H1 (cell line): ENCODE results near the gene PAQR4. TPM values are rescaled to one million over a fixed set of nuclear protein-coding genes. Genes with fewer than 3 reads are reported as not detected.

Source experiments
- CTCF ChIA-PET: fragments of 300-600 bp; sonication (Branson Sonifier 250); formaldehyde crosslinking; loops from one replicate; lab custom pipeline; 2021; ENCODE audit not compliant: partially characterized antibody; lab: Charles Lee
- POLR2A ChIA-PET: fragments of 300-600 bp; sonication (Branson Sonifier 250); formaldehyde crosslinking; loops from one replicate; lab custom pipeline; 2021; ENCODE audit warnings: inconsistent platforms; ENCODE audit not compliant: partially characterized antibody; lab: Charles Lee
- DNase-seq, 2 experiments: peaks; one replicate each; pipeline versions ENCODE4 v3.0.0 to v3.0.0-alpha.2; 2010 to 2022; ENCODE audit warnings: low spot score in 2 of 2, low read depth in 1 of 2, mixed read lengths in 1 of 2
- FAIRE-seq: peaks from 2 replicates; lab custom pipeline; 2011; peaks lifted over from hg19 to GRCh38; lab: Jason Lieb, UNC
- H2AFZ ChIP-seq: 2 replicates; pipeline ENCODE4 v1.8.1; 2012; ENCODE audit warnings: low read length, inconsistent platforms
- H2AK5ac ChIP-seq: 2 replicates; pipeline ENCODE4 v1.6.1; 2013; ENCODE audit warnings: low read depth, low read length
- H2BK120ac ChIP-seq: replicated peaks from 2 replicates; pipeline ENCODE3; 2013; ENCODE audit warnings: low read depth, low read length, inconsistent platforms
- H2BK12ac ChIP-seq: 2 replicates; pipeline ENCODE4 v1.6.1; 2013; ENCODE audit warnings: low read depth, low read length
- H2BK15ac ChIP-seq: 2 replicates; pipeline ENCODE4 v1.6.1; 2013; ENCODE audit warnings: low read length
- H2BK20ac ChIP-seq: 2 replicates; pipeline ENCODE4 v1.6.1; 2013; ENCODE audit warnings: low read length
- H2BK5ac ChIP-seq: 2 replicates; pipeline ENCODE4 v1.6.1; 2013; ENCODE audit warnings: low read depth, low read length
- H3K14ac ChIP-seq: 2 replicates; pipeline ENCODE4 v1.6.1; 2013; ENCODE audit warnings: inconsistent platforms; ENCODE audit not compliant: insufficient read length
- H3K18ac ChIP-seq: 2 replicates; pipeline ENCODE4 v1.6.1; 2013; ENCODE audit warnings: low read length; ENCODE audit errors: extremely low read depth
- H3K23ac ChIP-seq: 2 replicates; pipeline ENCODE4 v1.6.1; 2013; ENCODE audit warnings: inconsistent platforms; ENCODE audit not compliant: insufficient read length
- H3K23me2 ChIP-seq: 2 replicates; pipeline ENCODE4 v1.6.1; 2013; ENCODE audit warnings: low read depth, low read length
- H3K27ac ChIP-seq: 2 replicates; pipeline ENCODE4 v1.6.1; 2011; ENCODE audit warnings: low read depth, low read length, inconsistent platforms
- H3K27me3 ChIP-seq, 4 experiments: replicated peaks in 1 of 4; 1 replicate in 1 of 4; 2 replicates in 3 of 4; pipeline versions ENCODE4 v1.6.1 to v1.8.1; 2011 to 2013; ENCODE audit warnings: low read length in 3 of 4, mild to moderate bottlenecking in 3 of 4, inconsistent platforms in 2 of 4, mixed read lengths in 2 of 4, moderate library complexity in 1 of 4; ENCODE audit not compliant: control insufficient read depth in 3 of 4, insufficient read depth in 3 of 4; ENCODE audit errors: extremely low read depth in 1 of 4
- H3K36me3 ChIP-seq, 4 experiments: 2 replicates each; pipeline versions ENCODE4 v1.6.1 to v1.8.1; 2011 to 2013; ENCODE audit warnings: mild to moderate bottlenecking in 4 of 4, low read length in 3 of 4, moderate library complexity in 2 of 4, control low read depth in 1 of 4, inconsistent platforms in 1 of 4; ENCODE audit not compliant: insufficient read depth in 4 of 4, control insufficient read depth in 2 of 4
- H3K4ac ChIP-seq: replicated peaks from 2 replicates; pipeline ENCODE3; 2013; ENCODE audit warnings: low read length, low read depth, mixed read lengths, inconsistent platforms; ENCODE audit not compliant: insufficient read length
- H3K4me1 ChIP-seq, 4 experiments: replicated peaks in 1 of 4; 1 replicate in 1 of 4; 2 replicates in 3 of 4; pipeline versions ENCODE4 v1.6.1 to v1.8.1; 2011 to 2013; ENCODE audit warnings: low read length in 3 of 4, inconsistent platforms in 2 of 4, mixed read lengths in 1 of 4; ENCODE audit not compliant: insufficient read depth in 4 of 4, control insufficient read depth in 3 of 4
- H3K4me2 ChIP-seq, 2 experiments: 2 replicates each; pipeline versions ENCODE4 v1.6.1 to v1.8.1; 2011 to 2013; ENCODE audit warnings: low read depth in 2 of 2, low read length in 2 of 2, control low read depth in 1 of 2, inconsistent platforms in 1 of 2, mild to moderate bottlenecking in 1 of 2; ENCODE audit not compliant: insufficient read depth in 1 of 2
- H3K4me3 ChIP-seq, 4 experiments: fragments of 200-600, 300-600 bp in 1 of 4; sonication (generic), shearing (Covaris generic), sonication (Bioruptor Twin) in 1 of 4; 2 replicates each; pipeline versions ENCODE4 v1.5.1 to v1.8.1; 2011 to 2016; ENCODE audit warnings: low read length in 4 of 4, low read depth in 3 of 4, control low read depth in 2 of 4, inconsistent platforms in 2 of 4, mild to moderate bottlenecking in 2 of 4, mixed read lengths in 1 of 4, moderate library complexity in 1 of 4; ENCODE audit not compliant: insufficient read depth in 2 of 4; ENCODE audit errors: extremely low read depth in 1 of 4
- H3K56ac ChIP-seq: replicated peaks from 2 replicates; pipeline ENCODE3; 2013; ENCODE audit warnings: low read depth, mild to moderate bottlenecking, mixed read lengths, low read length, inconsistent platforms; ENCODE audit not compliant: insufficient read length
- H3K79me1 ChIP-seq: 2 replicates; pipeline ENCODE4 v1.6.1; 2013; ENCODE audit warnings: low read depth, low read length, control low read depth
- H3K79me2 ChIP-seq, 2 experiments: 2 replicates each; pipeline versions ENCODE4 v1.6.1 to v1.8.1; 2012 to 2013; ENCODE audit warnings: low read length in 2 of 2, mild to moderate bottlenecking in 2 of 2, inconsistent platforms in 1 of 2; ENCODE audit not compliant: insufficient read depth in 2 of 2, control insufficient read depth in 1 of 2
- H3K9ac ChIP-seq, 4 experiments: replicated peaks in 1 of 4; 1 replicate in 1 of 4; 2 replicates in 3 of 4; pipeline versions ENCODE4 v1.6.1 to v1.8.1; 2011 to 2013; ENCODE audit warnings: low read depth in 3 of 4, low read length in 3 of 4, control low read depth in 2 of 4, mild to moderate bottlenecking in 2 of 4, moderate library complexity in 2 of 4, inconsistent platforms in 1 of 4; ENCODE audit errors: extremely low read depth in 1 of 4
- H3K9me3 ChIP-seq, 2 experiments: 2 replicates each; pipeline versions ENCODE4 v1.6.1 to v1.8.1; 2012 to 2013; ENCODE audit warnings: mild to moderate bottlenecking in 2 of 2, moderate library complexity in 2 of 2, control low read depth in 1 of 2, inconsistent platforms in 1 of 2, low read depth in 1 of 2, low read length in 1 of 2, mixed read lengths in 1 of 2; ENCODE audit not compliant: insufficient read depth in 2 of 2
- H4K20me1 ChIP-seq, 2 experiments: replicated peaks in 1 of 2; 2 replicates each; pipeline versions ENCODE3 to v1.8.1; 2011 to 2013; ENCODE audit warnings: inconsistent platforms in 2 of 2, low read length in 2 of 2, mild to moderate bottlenecking in 1 of 2; ENCODE audit not compliant: insufficient read depth in 2 of 2, control insufficient read depth in 1 of 2
- H4K5ac ChIP-seq: 2 replicates; pipeline ENCODE4 v1.6.1; 2013; ENCODE audit warnings: low read length, low read depth, mixed read lengths, inconsistent platforms; ENCODE audit not compliant: insufficient read length
- H4K8ac ChIP-seq: 2 replicates; pipeline ENCODE4 v1.8.0; 2013; ENCODE audit warnings: mild to moderate bottlenecking, moderate library complexity, low read length, inconsistent platforms; ENCODE audit not compliant: insufficient read depth; ENCODE audit errors: extremely low read depth
- H4K91ac ChIP-seq: replicated peaks from 2 replicates; pipeline ENCODE3; 2013; ENCODE audit warnings: low read length, mixed read lengths, inconsistent platforms; ENCODE audit not compliant: insufficient read length
- CBX8 ChIP-seq: fragments of 300-800, 300-1000 bp; sonication (generic); IDR thresholded peaks from 2 replicates; pipeline ENCODE4 v1.7.1; 2016; ENCODE audit warnings: low read depth, low read length, borderline replicate concordance
- FOSL1 ChIP-seq: IDR thresholded peaks from 2 replicates; pipeline ENCODE4 v1.6.1; 2011; ENCODE audit warnings: mild to moderate bottlenecking, low read depth, low read length, moderate library complexity; ENCODE audit not compliant: insufficient read depth
- NRF1 ChIP-seq: IDR thresholded peaks from 2 replicates; pipeline ENCODE4 v1.6.1; 2011; ENCODE audit warnings: mild to moderate bottlenecking, low read depth, low read length, improper control_type of control experiment
- PHF8 ChIP-seq: fragments of 200-600 bp; sonication (generic); conservative IDR thresholded peaks from 2 replicates; pipeline ENCODE4 v1.7.1; 2012; ENCODE audit warnings: low read depth, mild to moderate bottlenecking, inconsistent platforms, low read length, moderate library complexity
- POLR2A ChIP-seq, 2 experiments: IDR thresholded peaks; 1 replicate in 1 of 2; 2 replicates in 1 of 2; pipeline ENCODE4 v1.6.1; 2011; ENCODE audit warnings: low read depth in 2 of 2, low read length in 2 of 2, mild to moderate bottlenecking in 2 of 2; ENCODE audit errors: control extremely low read depth in 1 of 2
- POLR2AphosphoS5 ChIP-seq: IDR thresholded peaks from 2 replicates; pipeline ENCODE4 v1.6.1; 2011; ENCODE audit warnings: low read depth, low read length
- SAP30 ChIP-seq: fragments of 300-600 bp; sonication (generic); IDR thresholded peaks from 2 replicates; pipeline ENCODE4 v1.7.1; 2012; ENCODE audit warnings: low read length, moderate library complexity, mild to moderate bottlenecking, inconsistent platforms; ENCODE audit not compliant: insufficient read depth, insufficient replicate concordance
- SIN3A ChIP-seq, 2 experiments: IDR thresholded peaks in 1 of 2; conservative IDR thresholded peaks in 1 of 2; 2 replicates each; pipeline ENCODE4 v1.6.1; 2011 to 2012; ENCODE audit warnings: low read length in 2 of 2, improper control_type of control experiment in 1 of 2, low read depth in 1 of 2, mild to moderate bottlenecking in 1 of 2
- YY1 ChIP-seq: IDR thresholded peaks from 2 replicates; pipeline ENCODE4 v1.6.1; 2011; ENCODE audit warnings: low read depth, mild to moderate bottlenecking, low read length
- WGBS, 2 experiments: shearing (Covaris generic) in 1 of 2; methylation state at CpG; one replicate each; pipeline versions ENCODE4 v1.1.6 to v1.1.7; 2013 to 2015; ENCODE audit warnings: low lambda C conversion rate in 2 of 2, mixed read lengths in 2 of 2, inconsistent platforms in 1 of 2, low coverage in 1 of 2, missing lambda C conversion rate in 1 of 2; ENCODE audit not compliant: insufficient replicate concordance in 2 of 2, insufficient coverage in 1 of 2, insufficient read length in 1 of 2; ENCODE audit errors: extremely low coverage in 1 of 2, missing lambda C conversion rate in 1 of 2; 5-methylcytosine and 5-hydroxymethylcytosine counted together
- polyA plus RNA-seq, 7 experiments: library from polyadenylated mRNA; depleted of rRNA in 3 of 7; stranded (reverse) in 5 of 7; unstranded in 2 of 7; fragments of >200 nt in 5 of 7; fragments of 200-250 nt in 2 of 7; gene quantifications; 1 replicate in 5 of 7; 2 replicates in 1 of 7; 4 replicates in 1 of 7; pipeline versions ENCODE4 v1.2.1 to v1.2.3, GENCODE V29; 2011 to 2013; ENCODE audit warnings: missing spikeins in 2 of 7, mixed read lengths in 2 of 7
- total RNA-seq: library from RNA; stranded (reverse); fragmentation: NEBNext Ultra II Directional; extraction: Animal tissue kit (Norgen Biotek cat#: 25700); gene quantifications from 2 replicates; pipeline ENCODE4 v1.2.1, GENCODE V29; 2021
- TF ChIP-seq, protein P1 (sequence below): IDR thresholded peaks from 2 replicates; pipeline ENCODE4 v1.6.1; 2012; ENCODE audit warnings: low read length, inconsistent platforms
- TF ChIP-seq, protein P2 (sequence below): IDR thresholded peaks from 2 replicates; pipeline ENCODE4 v1.6.1; 2011; ENCODE audit warnings: low read length, improper control_type of control experiment

PAQR4 gene
- total and polyA plus RNA-seq, 2 of the 8 experiments (the other 6 are each of a cell fraction or from before 2014, with no cell fraction given), result 28.2 to 34.6 TPM

GRCh38 chr16:2999929-3000328 lies 30.8 kb downstream of the PAQR4 start:
- Histone ChIP-seq H3K4ac (no peak overlapping the region), H2BK15ac (no peak overlapping the region), H2BK120ac (no peak overlapping the region), H3K4me1 (peaks cover 0 to 26% (median 10%) of the 10 kb centered on the region in 4 experiments; a peak in 6 of 7 replicates), H2AK5ac (no peak overlapping the region), H3K79me1 (no peaks in the 10 kb centered on the region), H2BK12ac (no peak overlapping the region), H3K23me2 (peaks cover 2% of the 10 kb centered on the region), H4K20me1 (peaks cover 0 to 2% of the 10 kb centered on the region in 2 experiments), H4K8ac (no peak overlapping the region), H4K5ac (no peak overlapping the region), H3K27me3 (no peaks in the 10 kb centered on the region), H3K9me3 (no peaks in the 10 kb centered on the region), H2AFZ (no peak overlapping the region), H3K14ac (no peak overlapping the region), H2BK5ac (no peak overlapping the region), H3K23ac (no peak overlapping the region), H3K4me3 (no peak overlapping the region), H3K79me2 (no peaks in the 10 kb centered on the region), H2BK20ac (no peak overlapping the region), H3K56ac (no peak overlapping the region), H3K4me2 (no peak overlapping the region), H3K9ac (no peak overlapping the region; a peak in 1 of 7 replicates), H4K91ac (no peak overlapping the region), H3K27ac (no peak overlapping the region), H3K36me3 (no peaks in the 10 kb centered on the region), H3K18ac (no peak overlapping the region)
- DNase-seq (no peak), FAIRE-seq (no peak)
- WGBS, 2 experiments, result 91% methylated on average over 5 of the region's 6 CpGs; no CpG with 5 or more reads in 1 of the 2 experiments
- ChIA-PET POLR2A (interaction anchor here (1.0 to 35.7 kb wide), 7 partner anchors 10 to 98 kb away, joined by 3 to 1808 read pairs (median 11); partner anchors contain the start of genes BICDL2, CLDN6, CLDN9 and HCFC1R1), CTCF (interaction anchor here (0.9 to 17.3 kb wide), 6 partner anchors 10 to 36 kb away, joined by 3 to 639 read pairs (median 8); partner anchors contain the start of genes BICDL2, CLDN6, HCFC1R1 and KREMEN2)
- no peak for TF ChIP-seq CBX8
- TF ChIP-seq POLR2AphosphoS5, result no peak
- TF ChIP-seq FOSL1, result no peak
- TF ChIP-seq, protein P1, sequence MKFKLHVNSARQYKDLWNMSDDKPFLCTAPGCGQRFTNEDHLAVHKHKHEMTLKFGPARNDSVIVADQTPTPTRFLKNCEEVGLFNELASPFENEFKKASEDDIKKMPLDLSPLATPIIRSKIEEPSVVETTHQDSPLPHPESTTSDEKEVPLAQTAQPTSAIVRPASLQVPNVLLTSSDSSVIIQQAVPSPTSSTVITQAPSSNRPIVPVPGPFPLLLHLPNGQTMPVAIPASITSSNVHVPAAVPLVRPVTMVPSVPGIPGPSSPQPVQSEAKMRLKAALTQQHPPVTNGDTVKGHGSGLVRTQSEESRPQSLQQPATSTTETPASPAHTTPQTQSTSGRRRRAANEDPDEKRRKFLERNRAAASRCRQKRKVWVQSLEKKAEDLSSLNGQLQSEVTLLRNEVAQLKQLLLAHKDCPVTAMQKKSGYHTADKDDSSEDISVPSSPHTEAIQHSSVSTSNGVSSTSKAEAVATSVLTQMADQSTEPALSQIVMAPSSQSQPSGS, result no peak
- no peak for TF ChIP-seq NRF1
- TF ChIP-seq POLR2A (IDR thresholded peaks at IDR 0.05; ENCODE audit: control extremely low read depth in 1 of 2, low read depth in 2 of 2, low read length in 2 of 2), result no peak
- no peak for TF ChIP-seq SIN3A (conservative IDR thresholded peaks at IDR 0.05 in 1 of 2, IDR thresholded peaks at IDR 0.05 in 1 of 2; ENCODE audit: low read depth in 1 of 2, low read length in 2 of 2)
- no peak for TF ChIP-seq PHF8
- no peak for TF ChIP-seq YY1
- TF ChIP-seq, protein P2, sequence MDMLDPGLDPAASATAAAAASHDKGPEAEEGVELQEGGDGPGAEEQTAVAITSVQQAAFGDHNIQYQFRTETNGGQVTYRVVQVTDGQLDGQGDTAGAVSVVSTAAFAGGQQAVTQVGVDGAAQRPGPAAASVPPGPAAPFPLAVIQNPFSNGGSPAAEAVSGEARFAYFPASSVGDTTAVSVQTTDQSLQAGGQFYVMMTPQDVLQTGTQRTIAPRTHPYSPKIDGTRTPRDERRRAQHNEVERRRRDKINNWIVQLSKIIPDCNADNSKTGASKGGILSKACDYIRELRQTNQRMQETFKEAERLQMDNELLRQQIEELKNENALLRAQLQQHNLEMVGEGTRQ, result no peak
- TF ChIP-seq SAP30, result no peak
